GM12873 (cell line): ENCODE measurements around the gene FAM174C.

Experiments used
- CTCF ChIP-seq: IDR thresholded peaks from 2 replicates; pipeline ENCODE4 v1.5.1; 2012; ENCODE audit warnings: low read depth, mild to moderate bottlenecking, moderate library complexity, low read length, control low read depth; ENCODE audit not compliant: insufficient read depth; ENCODE audit errors: missing control alignments

FAM174C gene

GRCh38 chr19:1229924-1230782 lies 45.2 kb upstream of the FAM174C start:
- TF ChIP-seq CTCF: no peak

- no peak for TF ChIP-seq CTCF
Observed at GRCh38 chr19:1230783-1231489, 44.4 kb upstream of the FAM174C start.

GRCh38 chr19:1231729-1232637 lies 43.3 kb upstream of the FAM174C start:
- no peak for TF ChIP-seq CTCF

GRCh38 chr19:1232652-1233072 lies 42.7 kb upstream of the FAM174C start:
- no peak for TF ChIP-seq CTCF

- no peak for TF ChIP-seq CTCF
Observed at GRCh38 chr19:1233115-1233667, 42.1 kb upstream of the FAM174C start.

- no peak for TF ChIP-seq CTCF
Observed at GRCh38 chr19:1234051-1234954, 41.0 kb upstream of the FAM174C start.
